Right cardiac atrium (tissue), 5 donors: ENCODE data around the gene LRRC27. TPM values are rescaled to one million over a fixed set of nuclear protein-coding genes. Genes with fewer than 3 reads are reported as not detected.

Experiments
- ATAC-seq, 2 donors: fragments of 200-7000 bp; cut with Tn5 transposase; one replicate each; pipeline versions ENCODE4 v1.8.0 to v1.9.1; 2020; ENCODE audit warnings: moderate library complexity in 2 of 2, mild to moderate bottlenecking in 1 of 2
- DNase-seq, 3 donors: peaks; one replicate each; pipeline ENCODE4 v3.0.0-alpha.2; 2020
- H3K27ac ChIP-seq: one replicate; pipeline ENCODE4 v1.5.1; 2013; ENCODE audit warnings: mild to moderate bottlenecking, low read length, control low read depth, moderate library complexity
- H3K27me3 ChIP-seq: one replicate; pipeline ENCODE4 v1.6.1; 2013; ENCODE audit not compliant: control insufficient read depth, insufficient read depth
- H3K4me1 ChIP-seq: one replicate; pipeline ENCODE4 v1.6.1; 2013; ENCODE audit warnings: low read length; ENCODE audit not compliant: control insufficient read depth, insufficient read depth
- H3K4me3 ChIP-seq: one replicate; pipeline ENCODE4 v1.5.1; 2013; ENCODE audit warnings: low read length, control low read depth
- H3K9me3 ChIP-seq: one replicate; pipeline ENCODE4 v1.6.1; 2013; ENCODE audit warnings: low read length; ENCODE audit not compliant: control insufficient read depth
- WGBS: extraction: QIAGEN DNeasy Blood & Tissue Kit; methylation state at CpG from one replicate; pipeline ENCODE4 v1.1.7; 2013; 5-methylcytosine and 5-hydroxymethylcytosine counted together
- intact Hi-C, 4 donors: fragments of 100-400 bp; cut with DNase I; formaldehyde crosslinking; loops; one replicate each; pipeline versions ENCODE4 v1.11.0 to v1.14.0; 2022 to 2023
- polyA plus RNA-seq: library from polyadenylated mRNA; stranded (reverse); fragments of 200-250 nt; gene quantifications from one replicate; pipeline ENCODE4 v1.2.3, GENCODE V29; 2013
- total RNA-seq, 4 donors: library from RNA; stranded (reverse); fragmentation: NEBNext Ultra II Directional; extraction: Animal tissue kit (Norgen Biotek cat#: 25700); gene quantifications; one replicate each; pipeline ENCODE4 v1.2.1, GENCODE V29; 2021
- donor health status: healthy with polysubstance abuse.
- donor health status: DM: no; HTN: yes; CAD: no.
- donor health status: DM: no; HTN: no; CAD: no.
- donor health status: DM: no; HTN: yes; CAD: no; lungs with severe emphysema.
- donor health status: DM: yes; HTN: yes; CAD: no.

Gene LRRC27
- total and polyA plus RNA-seq, 5 donors: 3.7 to 9.3 (median 5.7) TPM

DNA sequence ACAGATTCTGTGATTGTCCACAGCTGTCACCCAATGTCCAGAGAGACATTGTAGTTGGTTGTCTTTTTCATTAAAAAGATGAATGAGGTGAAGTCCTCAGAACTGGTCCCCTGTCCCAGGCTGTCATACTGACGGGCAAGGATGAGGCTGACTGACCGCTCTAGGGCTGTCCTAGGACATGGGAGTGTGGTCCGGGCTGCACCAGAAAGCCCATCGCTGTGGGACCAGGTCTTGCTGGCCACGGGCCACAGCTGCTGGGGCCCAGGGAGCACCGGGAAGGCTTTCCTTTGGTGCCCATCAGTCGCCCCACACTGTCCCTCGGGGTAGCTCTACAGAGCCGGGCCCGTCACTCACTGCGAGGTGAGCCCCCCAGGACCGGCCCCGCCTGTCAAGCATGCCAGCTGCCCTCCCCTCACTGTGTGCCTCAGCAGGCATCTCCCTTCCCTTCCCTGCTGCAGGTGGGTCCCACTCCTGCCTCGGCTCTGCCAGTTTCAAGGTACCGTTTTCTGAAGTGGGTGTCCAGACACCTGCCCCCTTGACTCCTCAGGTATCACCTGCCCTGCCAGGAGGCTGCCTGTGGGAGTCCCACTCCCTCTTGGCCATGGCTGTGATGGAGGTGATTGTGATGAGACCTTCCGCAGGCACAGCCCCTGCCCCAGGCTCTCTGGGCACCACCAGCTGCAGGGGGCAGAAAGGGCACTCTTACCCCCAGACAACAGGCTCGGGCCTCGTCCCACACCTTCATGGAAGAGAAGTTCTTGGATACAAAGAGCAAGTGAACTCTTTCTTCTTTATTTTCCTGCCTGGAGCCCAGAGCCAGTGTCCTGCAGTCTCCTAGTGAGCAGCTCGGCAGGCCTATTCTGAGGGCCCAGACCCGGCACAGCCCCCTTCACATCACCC, 21.7 kb downstream of the LRRC27 start:
- DNase-seq: peak in 1 of 3 donors; percentile 58
- 88% methylated on average over 20 of the region's 20 CpGs for WGBS
- H3K4me3 ChIP-seq: no peak overlapping the region
- intact Hi-C loops: loop anchor here in 3 of 4 donors (2.0 to 5.0 kb wide), 2 partner anchors 131 kb away; no protein-coding TSS in a partner anchor
- peak in 1 of 2 donors; percentile 18 for ATAC-seq
- H3K9me3 ChIP-seq: no peaks in the 10 kb centered on the region
- H3K27me3 ChIP-seq: no peaks in the 10 kb centered on the region
- no peak overlapping the region for H3K27ac ChIP-seq
- no peaks in the 10 kb centered on the region for H3K4me1 ChIP-seq

DNA sequence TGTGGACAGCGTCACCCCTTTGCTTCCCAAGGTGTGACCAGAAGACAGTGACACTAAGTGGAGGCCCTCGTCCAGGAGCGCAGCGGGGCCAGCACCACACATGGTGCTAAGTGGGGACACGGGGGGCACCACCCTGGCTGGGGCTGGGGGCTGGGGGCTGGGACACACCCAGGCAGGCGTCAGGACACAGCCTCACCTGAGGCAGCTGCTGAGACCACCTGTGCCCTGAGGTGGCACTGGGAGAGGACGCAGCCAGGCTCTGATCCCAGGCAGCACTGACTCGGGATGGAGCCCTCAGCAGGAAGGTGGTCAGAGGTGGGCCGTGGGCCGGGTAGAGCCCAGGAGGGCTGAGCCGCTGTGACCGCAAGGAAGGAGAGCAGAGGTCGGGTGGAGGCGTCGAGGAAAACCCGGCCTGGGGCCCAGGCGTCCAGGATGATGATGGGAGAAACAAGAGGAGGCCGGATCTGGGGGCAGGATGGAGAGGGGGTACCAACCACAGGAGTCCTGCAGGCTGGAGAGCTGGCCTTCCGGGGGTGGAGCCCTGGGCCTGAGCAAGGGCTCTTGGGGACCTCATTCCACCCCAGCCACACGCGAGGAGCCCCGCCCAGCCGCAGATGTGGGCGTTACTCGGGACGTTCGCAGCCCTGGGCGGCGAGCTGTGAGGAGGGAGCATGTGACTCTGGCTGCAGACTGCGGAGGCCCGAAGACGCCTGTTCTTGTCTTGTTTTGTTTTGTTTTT, 22.5 kb downstream of the LRRC27 start:
- no peak overlapping the region for H3K27ac ChIP-seq
- no peaks in the 10 kb centered on the region for H3K27me3 ChIP-seq
- no peaks in the 10 kb centered on the region for H3K9me3 ChIP-seq
- ATAC-seq (peak; percentile 12 to 23), DNase-seq (peak in 1 of 3 donors; percentile 12)
- intact Hi-C loops: loop anchor here in 3 of 4 donors (2.0 to 5.0 kb wide), 2 partner anchors 132 kb away; no protein-coding TSS in a partner anchor
- 93% methylated on average over 32 of the region's 32 CpGs for WGBS
- H3K4me1 ChIP-seq: no peaks in the 10 kb centered on the region
- no peak overlapping the region for H3K4me3 ChIP-seq

DNA sequence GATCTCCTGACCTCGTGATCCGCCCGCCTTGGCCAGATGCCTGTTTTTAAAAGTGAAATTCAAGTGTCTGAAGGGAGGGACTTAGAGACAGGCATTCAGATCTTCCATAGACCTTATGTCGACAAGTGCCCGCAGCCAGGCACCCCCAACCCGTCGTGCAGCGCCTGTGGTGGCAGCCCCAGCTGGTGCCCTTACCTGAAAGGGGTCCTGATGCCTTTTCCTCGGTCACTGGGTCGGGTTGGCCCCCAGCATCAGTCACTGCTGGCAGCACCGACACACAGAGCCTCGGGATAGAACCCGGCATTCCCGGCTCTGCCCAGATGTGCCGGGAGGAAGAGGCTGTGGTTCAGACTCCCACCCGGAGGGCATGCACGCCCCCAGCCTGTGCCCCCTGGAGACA, 23.3 kb downstream of the LRRC27 start:
- WGBS: 93% methylated on average over 17 of the region's 17 CpGs
- H3K27ac ChIP-seq: no peak overlapping the region
- no peaks in the 10 kb centered on the region for H3K27me3 ChIP-seq
- DNase-seq: peak in 1 of 3 donors; percentile 7
- H3K9me3 ChIP-seq: no peaks in the 10 kb centered on the region
- no peaks in the 10 kb centered on the region for H3K4me1 ChIP-seq
- no peak overlapping the region for H3K4me3 ChIP-seq
- ATAC-seq: no peak
- intact Hi-C loops: loop anchor here in 2 of 4 donors (2.0 kb wide), 1 partner anchor 132 kb away; no protein-coding TSS in a partner anchor

DNA sequence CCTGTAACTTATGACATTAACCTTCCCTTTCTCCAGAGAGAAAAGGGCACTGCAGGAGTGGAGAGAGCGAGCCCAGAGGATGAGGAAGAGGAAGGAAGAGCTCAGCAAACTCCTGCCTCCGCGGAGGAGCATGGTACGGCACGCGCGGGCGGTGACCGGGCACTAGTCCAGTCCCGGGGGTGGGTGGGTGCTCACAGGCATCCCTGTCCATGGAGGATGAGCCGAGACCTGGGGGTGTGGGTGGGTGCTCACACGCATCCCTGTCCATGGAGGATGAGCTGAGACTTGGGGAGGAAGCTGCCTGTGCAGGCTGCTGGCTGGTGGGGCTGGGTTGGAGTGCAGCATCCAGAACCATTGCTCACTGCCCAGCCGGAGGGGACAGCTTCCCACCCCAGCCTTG, 23.8 kb downstream of the LRRC27 start:
- WGBS: 87% methylated on average over 13 of the region's 13 CpGs
- DNase-seq (no peak), ATAC-seq (no peak)
- Histone ChIP-seq H3K27ac (no peak overlapping the region), H3K9me3 (no peaks in the 10 kb centered on the region), H3K4me1 (no peaks in the 10 kb centered on the region), H3K27me3 (no peaks in the 10 kb centered on the region), H3K4me3 (no peak overlapping the region)
- intact Hi-C loops: loop anchor here in 2 of 4 donors (2.0 kb wide), 1 partner anchor 133 kb away; no protein-coding TSS in a partner anchor

DNA sequence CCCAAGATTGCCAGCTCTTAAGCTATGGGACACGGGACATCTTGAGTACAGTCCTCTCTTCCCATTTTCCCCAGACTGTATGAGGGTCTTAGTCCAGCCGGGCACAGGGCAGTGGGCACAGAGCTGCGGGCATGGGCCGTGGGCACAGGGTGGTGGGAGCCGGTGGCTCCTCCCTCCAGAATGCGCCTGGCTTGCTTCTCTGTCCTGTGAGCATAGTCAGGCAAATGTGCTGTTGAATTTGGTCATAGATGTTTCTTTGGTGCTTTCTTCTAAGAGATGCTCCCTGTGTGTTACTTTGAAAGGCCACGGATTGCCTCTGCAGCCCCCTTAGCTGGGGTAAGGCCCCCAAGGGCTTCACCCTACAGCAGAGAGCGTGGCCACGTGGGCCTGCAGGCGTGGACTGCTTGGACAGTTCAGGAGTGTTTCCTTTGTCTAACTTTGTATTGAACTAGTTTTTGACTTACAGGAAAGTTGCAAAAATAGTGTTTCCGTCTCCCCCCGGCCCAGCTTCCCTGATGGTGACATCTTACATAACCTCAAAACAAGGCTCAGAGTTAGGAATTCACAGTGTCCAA, 24.7 kb downstream of the LRRC27 start:
- no peak for DNase-seq
- intact Hi-C loops: no loop called here
- ATAC-seq: no peak
- Histone ChIP-seq H3K4me1 (no peaks in the 10 kb centered on the region), H3K9me3 (no peaks in the 10 kb centered on the region), H3K27ac (no peak overlapping the region), H3K4me3 (no peak overlapping the region), H3K27me3 (no peaks in the 10 kb centered on the region)
- 92% methylated on average over 12 of the region's 12 CpGs for WGBS

DNA sequence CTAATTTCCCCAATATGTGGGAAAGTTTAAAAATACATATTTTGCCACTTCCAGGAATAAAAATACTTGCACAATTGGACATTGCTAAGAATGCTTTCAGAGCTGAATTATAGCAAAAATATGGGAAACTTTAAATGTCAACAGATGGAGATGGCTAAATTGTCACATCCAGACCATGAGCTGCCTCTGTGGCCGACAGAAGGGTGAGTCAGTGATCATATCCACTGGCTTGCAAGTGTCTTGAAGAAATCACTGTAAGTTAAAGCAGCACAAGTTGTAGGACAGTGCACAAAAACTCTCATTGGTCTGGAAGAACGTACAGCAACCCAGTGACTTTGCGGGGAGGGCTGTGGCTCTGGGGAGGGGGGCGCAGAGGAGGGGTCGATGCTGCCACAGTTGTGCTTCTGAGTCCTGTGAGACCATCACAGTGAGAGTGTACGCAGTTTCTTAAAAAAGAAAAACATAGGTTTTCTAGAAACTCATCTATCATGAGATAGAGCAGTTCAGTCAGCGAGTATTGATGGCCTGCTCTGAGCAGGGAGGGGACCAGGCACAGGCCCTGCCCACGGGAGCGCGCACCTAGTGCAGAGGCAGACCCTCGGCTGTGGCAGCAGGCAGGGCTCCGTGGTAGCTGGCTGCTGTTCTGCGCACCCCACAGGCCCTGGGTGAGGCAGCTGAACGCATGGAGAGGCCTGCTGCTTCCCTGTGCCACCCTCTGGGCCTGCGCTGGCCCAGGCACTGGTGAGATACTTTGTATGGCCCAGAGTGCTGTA, 25.5 kb downstream of the LRRC27 start:
- H3K27me3 ChIP-seq: no peaks in the 10 kb centered on the region
- intact Hi-C loops: no loop called here
- WGBS: 97% methylated on average over 15 of the region's 15 CpGs
- H3K4me1 ChIP-seq: no peaks in the 10 kb centered on the region
- DNase-seq: no peak
- no peaks in the 10 kb centered on the region for H3K9me3 ChIP-seq
- no peak overlapping the region for H3K27ac ChIP-seq
- no peak for ATAC-seq
- H3K4me3 ChIP-seq: no peak overlapping the region

DNA sequence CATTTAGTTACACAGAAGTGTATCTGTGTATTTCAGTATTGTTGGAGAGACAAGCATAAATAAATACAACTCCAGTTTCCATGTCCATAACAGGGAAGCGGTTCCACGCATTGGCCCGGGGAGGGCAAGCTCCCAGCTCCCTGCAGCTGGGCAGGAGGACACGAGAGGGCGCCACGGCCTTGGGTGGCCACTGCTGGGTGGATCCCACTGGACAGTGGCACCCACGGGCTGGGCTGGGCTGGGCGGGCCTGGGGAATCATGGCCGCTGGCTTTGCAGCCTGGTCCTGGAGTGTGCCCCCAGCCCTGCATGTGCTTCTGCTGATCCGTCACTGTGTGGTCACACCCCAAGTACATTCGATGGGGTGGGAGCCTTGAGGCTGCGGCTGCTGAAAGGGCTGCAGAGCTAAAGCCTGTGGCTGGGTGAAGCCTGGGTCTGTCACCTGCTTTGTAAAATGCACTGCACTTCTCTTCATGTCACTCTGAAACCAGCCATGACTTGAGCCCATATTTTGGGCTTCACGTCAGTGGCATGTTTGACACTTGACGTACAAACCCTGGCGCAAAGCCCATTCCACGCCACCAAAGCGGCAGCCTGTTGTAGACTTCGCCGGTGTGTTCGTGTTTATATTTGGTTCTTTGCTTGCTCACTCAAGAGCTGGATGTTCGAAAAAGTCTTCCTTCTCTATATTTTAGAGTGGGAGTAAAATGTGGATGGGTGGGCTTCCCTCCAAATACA, 27.5 kb downstream of the LRRC27 start:
- Histone ChIP-seq H3K27ac (peak overlapping the region; percentile 14), H3K9me3 (no peaks in the 10 kb centered on the region), H3K27me3 (no peaks in the 10 kb centered on the region), H3K4me1 (no peaks in the 10 kb centered on the region), H3K4me3 (no peak overlapping the region)
- 61% methylated on average over 21 of the region's 21 CpGs for WGBS
- peak in 2 of 3 donors; percentile 24 to 74 for DNase-seq
- ATAC-seq: peak; percentile 19 to 42
- intact Hi-C loops: no loop called here

DNA sequence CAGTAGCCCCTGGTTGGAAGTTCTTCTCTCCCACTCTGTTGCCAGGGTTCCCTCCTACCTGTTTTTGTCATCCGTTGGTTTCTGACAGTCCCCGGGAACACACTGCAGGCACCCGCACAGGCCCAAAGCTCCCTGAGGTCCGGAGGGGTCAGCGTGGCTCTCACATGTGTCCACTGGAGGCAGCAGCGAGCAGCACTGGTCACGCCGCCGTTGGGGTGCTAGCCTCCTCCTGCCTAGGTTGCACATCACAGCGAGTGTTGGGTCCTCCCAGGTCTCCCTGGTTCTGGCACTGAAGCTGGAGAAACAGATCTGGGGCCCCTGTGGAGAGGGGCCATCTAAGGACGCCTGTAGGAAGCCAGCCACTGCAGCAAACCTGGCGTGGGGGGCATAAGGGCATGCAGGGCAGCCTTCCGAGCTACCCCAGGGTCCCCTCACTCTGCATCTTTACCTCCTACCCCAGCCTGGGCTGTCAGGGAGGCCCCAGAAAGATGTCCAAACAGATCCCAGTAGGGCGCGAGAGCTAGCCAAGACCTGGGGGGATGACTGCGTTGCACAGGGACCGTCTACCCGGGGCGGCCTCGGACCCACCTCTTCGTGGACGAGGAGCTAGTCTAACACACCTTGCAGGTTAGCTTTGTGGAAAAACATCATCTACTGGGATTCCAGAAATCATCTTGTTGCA, 28.9 kb downstream of the LRRC27 start:
- no peak overlapping the region for H3K4me3 ChIP-seq
- no peak overlapping the region for H3K27ac ChIP-seq
- no peaks in the 10 kb centered on the region for H3K9me3 ChIP-seq
- intact Hi-C loops: no loop called here
- DNase-seq (peak in 2 of 3 donors; percentile 22 to 69), ATAC-seq (peak; percentile 18 to 50)
- H3K4me1 ChIP-seq: no peaks in the 10 kb centered on the region
- WGBS: 76% methylated on average over 22 of the region's 22 CpGs
- H3K27me3 ChIP-seq: no peaks in the 10 kb centered on the region

DNA sequence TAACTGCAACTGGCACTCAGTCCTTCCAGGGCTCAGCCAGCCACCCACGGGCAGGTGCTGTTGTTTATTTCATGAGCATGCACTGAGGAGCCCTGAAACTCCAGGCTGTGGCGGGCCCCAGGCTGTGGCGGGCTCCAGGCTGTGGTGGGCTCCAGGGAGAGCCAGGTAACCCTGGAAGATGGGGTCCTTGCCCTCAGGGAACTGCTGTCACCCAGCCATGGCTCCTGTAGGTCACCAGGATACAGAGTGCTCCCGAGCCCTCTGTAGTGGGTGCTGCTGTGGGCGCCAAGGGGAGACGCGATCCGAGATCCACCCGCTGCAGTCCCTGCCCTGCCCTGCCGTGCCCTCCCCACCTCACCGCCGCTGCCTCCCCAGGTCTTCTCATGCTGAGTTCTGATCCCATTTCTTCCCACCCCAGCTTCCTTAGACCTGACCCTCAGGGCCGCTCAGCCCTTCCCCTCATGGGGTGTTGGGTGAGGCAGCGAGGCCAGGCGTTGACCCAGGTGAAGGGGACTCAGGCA, 29.6 kb downstream of the LRRC27 start:
- Histone ChIP-seq H3K4me3 (no peak overlapping the region), H3K27me3 (no peaks in the 10 kb centered on the region), H3K9me3 (no peaks in the 10 kb centered on the region), H3K4me1 (no peaks in the 10 kb centered on the region), H3K27ac (no peak overlapping the region)
- intact Hi-C loops: no loop called here
- 96% methylated on average over 15 of the region's 15 CpGs for WGBS
- DNase-seq (peak in 1 of 3 donors; percentile 11), ATAC-seq (no peak)
